Nephron progenitor cell (in vitro differentiated cells): ENCODE measurements around the gene SBSN.

Experiments used
- DNase-seq: peaks from one replicate; pipeline ENCODE4 v3.0.0; 2021
- H3K27ac Mint-ChIP-seq: 2 replicates; pipeline ENCODE4 v1.8.0; 2021; ENCODE audit warnings: mild to moderate bottlenecking, moderate library complexity, mixed read lengths
- H3K27me3 Mint-ChIP-seq: 2 replicates; pipeline ENCODE4 v1.8.0; 2021; ENCODE audit warnings: mild to moderate bottlenecking, low read depth, mixed read lengths; ENCODE audit not compliant: poor library complexity
- H3K36me3 Mint-ChIP-seq: 2 replicates; pipeline ENCODE4 v1.8.0; 2021; ENCODE audit warnings: low read depth, mixed read lengths
- H3K4me1 Mint-ChIP-seq: 2 replicates; pipeline ENCODE4 v1.8.0; 2021; ENCODE audit warnings: mixed read lengths
- H3K4me3 Mint-ChIP-seq: 2 replicates; pipeline ENCODE4 v1.8.0; 2021; ENCODE audit warnings: mild to moderate bottlenecking, moderate library complexity, mixed read lengths
- H3K9me3 Mint-ChIP-seq: 2 replicates; pipeline ENCODE4 v1.8.0; 2021; ENCODE audit warnings: mild to moderate bottlenecking, moderate library complexity, mixed read lengths
- TF ChIP-seq, protein P1 (sequence below): fragments of 200-600 bp; sonication (generic); IDR thresholded peaks from 2 replicates; pipeline ENCODE4 v1.5.0; 2021; ENCODE audit warnings: antibody characterized with exemption

Gene SBSN

DNA sequence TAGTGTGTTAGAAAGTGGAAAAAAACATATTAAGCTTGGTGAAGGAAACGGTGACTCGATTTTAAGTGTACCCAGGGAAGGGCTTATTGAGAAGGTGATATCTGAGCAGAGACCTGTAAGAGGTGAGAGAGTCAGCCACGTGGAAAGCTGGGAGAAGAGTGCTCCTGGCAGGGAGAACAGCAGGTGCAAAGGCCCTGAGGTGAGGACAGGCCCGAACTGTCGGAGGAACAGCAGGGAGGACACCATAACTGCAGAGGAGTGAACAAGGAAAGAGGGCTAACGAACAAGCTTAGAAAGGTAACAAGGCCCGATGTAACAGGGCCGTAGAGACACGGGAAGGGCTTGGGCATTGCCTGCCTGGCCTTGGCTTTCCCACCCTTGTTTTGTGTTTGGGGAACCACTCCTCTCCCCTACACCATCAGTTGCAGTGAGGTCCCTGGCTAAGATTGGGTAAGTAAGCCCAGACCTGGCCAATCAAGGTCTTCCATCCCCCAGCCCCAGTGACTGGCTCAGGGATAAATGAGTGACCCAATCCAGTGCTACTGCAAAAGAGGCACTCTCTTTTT is 28.0 kb upstream of the SBSN start:
- peaks cover 67% of the 10 kb centered on the region for H3K27me3 Mint-ChIP-seq
- DNase-seq = no peak
- H3K4me3 Mint-ChIP-seq = peak overlapping the region; percentile 7
- H3K4me1 Mint-ChIP-seq = peaks cover 17% of the 10 kb centered on the region
- TF ChIP-seq, protein P1, sequence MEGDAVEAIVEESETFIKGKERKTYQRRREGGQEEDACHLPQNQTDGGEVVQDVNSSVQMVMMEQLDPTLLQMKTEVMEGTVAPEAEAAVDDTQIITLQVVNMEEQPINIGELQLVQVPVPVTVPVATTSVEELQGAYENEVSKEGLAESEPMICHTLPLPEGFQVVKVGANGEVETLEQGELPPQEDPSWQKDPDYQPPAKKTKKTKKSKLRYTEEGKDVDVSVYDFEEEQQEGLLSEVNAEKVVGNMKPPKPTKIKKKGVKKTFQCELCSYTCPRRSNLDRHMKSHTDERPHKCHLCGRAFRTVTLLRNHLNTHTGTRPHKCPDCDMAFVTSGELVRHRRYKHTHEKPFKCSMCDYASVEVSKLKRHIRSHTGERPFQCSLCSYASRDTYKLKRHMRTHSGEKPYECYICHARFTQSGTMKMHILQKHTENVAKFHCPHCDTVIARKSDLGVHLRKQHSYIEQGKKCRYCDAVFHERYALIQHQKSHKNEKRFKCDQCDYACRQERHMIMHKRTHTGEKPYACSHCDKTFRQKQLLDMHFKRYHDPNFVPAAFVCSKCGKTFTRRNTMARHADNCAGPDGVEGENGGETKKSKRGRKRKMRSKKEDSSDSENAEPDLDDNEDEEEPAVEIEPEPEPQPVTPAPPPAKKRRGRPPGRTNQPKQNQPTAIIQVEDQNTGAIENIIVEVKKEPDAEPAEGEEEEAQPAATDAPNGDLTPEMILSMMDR = no peak
- H3K9me3 Mint-ChIP-seq = peaks cover 4% of the 10 kb centered on the region
- no peaks in the 10 kb centered on the region for H3K36me3 Mint-ChIP-seq
- H3K27ac Mint-ChIP-seq = peak overlapping the region; percentile 19

DNA sequence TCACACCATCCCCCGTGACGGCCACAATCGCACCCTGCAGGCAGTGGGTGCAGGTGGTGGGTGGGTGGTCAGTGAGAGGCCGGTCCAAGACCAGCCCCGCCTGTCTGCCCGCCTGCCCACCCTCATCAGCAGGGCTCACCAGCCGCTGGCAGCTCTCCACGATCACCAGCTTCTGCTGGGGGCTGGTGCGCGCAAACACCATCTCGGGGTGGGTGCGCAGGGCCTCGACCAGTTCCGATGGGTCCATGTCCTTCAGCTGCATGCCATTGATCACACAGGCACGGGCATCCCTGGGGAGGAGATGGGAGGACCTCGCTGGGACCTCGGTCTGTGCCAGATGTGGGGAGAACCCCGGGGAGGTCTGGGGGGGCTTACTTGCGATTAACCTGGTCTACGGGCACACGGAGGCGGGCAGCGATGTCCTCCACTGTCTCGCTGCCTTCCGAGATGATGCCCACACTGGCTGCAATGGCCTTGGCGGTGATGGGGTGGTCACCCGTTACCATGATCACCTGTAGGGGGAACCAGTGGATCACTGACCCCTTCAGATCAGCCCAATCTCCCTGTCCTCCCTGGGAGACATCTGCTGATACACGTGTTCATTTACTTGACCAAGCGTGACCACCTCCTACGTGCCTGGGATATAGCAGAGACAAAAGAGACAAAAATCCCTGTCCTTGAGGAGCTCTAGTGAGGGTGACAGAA is 27.3 kb upstream of the SBSN start:
- Mint-ChIP-seq H3K36me3 (peaks cover 4% of the 10 kb centered on the region), H3K27ac (peak overlapping the region; percentile 19), H3K9me3 (peaks cover 4% of the 10 kb centered on the region), H3K4me1 (peaks cover 14% of the 10 kb centered on the region), H3K27me3 (peaks cover 64% of the 10 kb centered on the region), H3K4me3 (peak overlapping the region; percentile 7)
- peak; percentile 53 for DNase-seq
- TF ChIP-seq, protein P1 = peak; percentile 44

DNA sequence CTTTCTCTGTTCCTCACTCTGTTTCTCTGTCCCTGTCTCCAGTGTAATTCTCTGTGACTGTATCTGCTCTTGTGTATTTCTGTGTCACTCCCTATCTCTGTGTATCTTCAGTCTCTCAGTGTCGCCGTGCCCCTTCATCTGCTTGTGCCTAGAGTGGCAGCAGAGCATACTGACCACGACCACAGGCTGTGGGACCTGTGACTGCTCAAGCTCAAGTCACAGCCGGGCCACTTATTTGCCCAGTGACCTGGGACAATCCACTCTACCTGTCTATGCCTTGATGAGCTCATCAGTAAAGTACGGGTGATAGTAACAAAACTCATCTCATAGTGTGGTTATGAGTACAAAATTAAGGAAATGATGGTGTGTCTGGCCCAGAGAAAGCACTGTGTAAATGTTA is 26.0 kb upstream of the SBSN start:
- peaks cover 50% of the 10 kb centered on the region for H3K27me3 Mint-ChIP-seq
- no peak overlapping the region for H3K27ac Mint-ChIP-seq
- TF ChIP-seq, protein P1 = no peak
- DNase-seq = no peak
- peaks cover 18% of the 10 kb centered on the region for H3K4me1 Mint-ChIP-seq
- H3K4me3 Mint-ChIP-seq = no peak overlapping the region
- H3K9me3 Mint-ChIP-seq = peaks cover 4% of the 10 kb centered on the region
- peaks cover 4% of the 10 kb centered on the region for H3K36me3 Mint-ChIP-seq

DNA sequence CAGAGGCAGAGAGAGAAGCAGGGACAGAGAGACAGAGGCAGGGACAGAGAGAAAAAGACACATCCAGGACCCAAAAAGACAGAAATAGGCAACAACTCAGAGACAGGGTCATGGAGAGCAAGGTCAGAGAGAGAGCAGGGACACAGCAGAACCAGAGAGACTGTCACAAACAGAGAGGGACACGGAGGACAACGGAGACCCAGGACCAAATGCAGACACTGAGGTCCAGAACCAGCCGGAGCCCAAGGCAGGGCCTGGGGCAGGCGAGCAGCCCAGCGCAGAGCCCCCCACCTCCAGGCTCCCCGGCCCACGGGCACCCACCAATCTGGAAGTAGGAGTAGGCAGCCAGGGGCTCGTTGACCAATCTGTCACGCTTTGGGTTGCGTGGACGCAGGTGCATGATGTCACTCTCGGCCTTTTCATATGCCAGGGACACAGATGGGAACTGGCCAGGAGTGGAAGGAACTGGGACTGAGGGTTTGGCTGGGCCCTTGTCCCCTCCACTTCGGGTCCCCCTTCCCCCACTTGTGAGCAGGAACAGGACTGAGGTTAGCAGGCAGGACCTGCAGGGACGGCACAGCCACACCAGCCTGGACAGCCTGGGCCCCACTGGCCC is 25.4 kb upstream of the SBSN start:
- TF ChIP-seq, protein P1 = no peak
- H3K27ac Mint-ChIP-seq = no peak overlapping the region
- H3K4me3 Mint-ChIP-seq = no peak overlapping the region
- no peak for DNase-seq
- peaks cover 4% of the 10 kb centered on the region for H3K36me3 Mint-ChIP-seq
- H3K27me3 Mint-ChIP-seq = peaks cover 44% of the 10 kb centered on the region
- peaks cover 4% of the 10 kb centered on the region for H3K9me3 Mint-ChIP-seq
- peaks cover 24% of the 10 kb centered on the region for H3K4me1 Mint-ChIP-seq

DNA sequence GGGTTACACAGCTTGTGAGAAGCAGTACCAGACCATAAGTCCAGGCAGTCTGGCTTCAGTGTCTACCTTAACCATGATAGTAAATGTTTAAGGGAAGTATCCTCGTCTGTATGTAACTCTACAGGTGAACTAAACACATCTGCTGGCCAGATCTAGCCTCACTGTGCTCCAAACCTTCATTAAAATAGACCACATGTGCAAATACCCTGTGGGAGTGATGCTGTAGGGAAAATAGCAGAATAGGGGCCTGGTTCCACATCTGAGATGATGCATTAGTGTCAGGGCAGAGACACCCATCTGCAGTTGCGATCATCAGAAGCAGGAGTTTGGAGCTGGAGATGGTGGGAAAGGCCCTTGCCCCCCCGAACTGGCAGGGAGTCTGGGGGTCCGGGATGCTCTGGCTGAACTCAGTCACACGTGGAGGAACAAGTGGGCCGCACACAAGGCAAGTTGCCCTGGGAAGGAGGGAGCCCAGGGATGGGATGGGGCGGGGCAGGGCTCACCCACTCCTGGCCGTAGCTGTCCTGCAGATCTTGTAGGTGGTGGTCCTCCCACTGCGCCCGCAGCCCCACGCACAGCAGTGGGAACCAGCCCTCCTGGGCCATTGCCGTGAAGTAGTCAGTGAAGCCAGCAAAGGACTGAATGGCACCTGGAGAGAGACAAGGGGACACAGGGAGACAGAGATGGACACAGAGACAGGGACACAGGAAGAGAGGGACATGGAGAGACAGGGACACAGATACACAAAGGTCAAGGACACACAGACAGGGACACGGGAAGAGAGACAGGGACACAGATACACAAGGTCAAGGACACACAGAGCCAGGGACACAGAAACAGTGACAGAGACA is 24.6 kb upstream of the SBSN start:
- Mint-ChIP-seq H3K4me1 (peaks cover 28% of the 10 kb centered on the region), H3K9me3 (peaks cover 4% of the 10 kb centered on the region), H3K27me3 (peaks cover 37% of the 10 kb centered on the region), H3K4me3 (no peak overlapping the region), H3K36me3 (peaks cover 4% of the 10 kb centered on the region), H3K27ac (no peak overlapping the region)
- no peak for DNase-seq
- TF ChIP-seq, protein P1 = no peak
